WTC11 (cell line): Measurements from ENCODE around the gene GGA1.

Experiments used
- CREM ChIP-seq: sonication (generic); formaldehyde crosslinking; IDR thresholded peaks from 2 replicates; pipeline ENCODE4 v1.8.1; 2022; ENCODE audit warnings: mild to moderate bottlenecking, missing genetic modification reagents, moderate library complexity
- FOXJ3 ChIP-seq: sonication (generic); formaldehyde crosslinking; IDR thresholded peaks from 2 replicates; pipeline ENCODE4 v1.9.0; 2021; ENCODE audit warnings: missing genetic modification reagents, mild to moderate bottlenecking, borderline replicate concordance
- FOXK1 ChIP-seq: sonication (generic); formaldehyde crosslinking; IDR thresholded peaks from 2 replicates; pipeline ENCODE4 v1.8.0; 2022; ENCODE audit warnings: mild to moderate bottlenecking, moderate library complexity, missing genetic modification reagents
- SMAD4 ChIP-seq: sonication (generic); formaldehyde crosslinking; IDR thresholded peaks from 2 replicates; pipeline ENCODE4 v1.8.0; 2022; ENCODE audit warnings: mild to moderate bottlenecking, missing genetic modification reagents
- SP1 ChIP-seq: sonication (generic); formaldehyde crosslinking; conservative IDR thresholded peaks from 2 replicates; pipeline ENCODE4 v1.8.1; 2022; ENCODE audit warnings: missing genetic modification reagents
- TCF7 ChIP-seq: sonication (generic); formaldehyde crosslinking; IDR thresholded peaks from 2 replicates; pipeline ENCODE4 v1.8.0; 2022; ENCODE audit warnings: mild to moderate bottlenecking, low read depth, missing genetic modification reagents, moderate library complexity
- ZNF138 ChIP-seq: sonication (generic); formaldehyde crosslinking; conservative IDR thresholded peaks from 2 replicates; pipeline ENCODE4 v1.8.1; 2022; ENCODE audit warnings: mild to moderate bottlenecking, moderate library complexity, missing genetic modification reagents
- TF ChIP-seq, protein P1 (sequence below): sonication (generic); formaldehyde crosslinking; IDR thresholded peaks from 2 replicates; pipeline ENCODE4 v1.8.1; 2022; ENCODE audit warnings: low read depth, missing genetic modification reagents, borderline replicate concordance
- TF ChIP-seq, protein P2 (sequence below): fragments of 200-600 bp; IDR thresholded peaks from 2 replicates; pipeline ENCODE4 v1.8.0; 2022; ENCODE audit warnings: antibody characterized with exemption
- TF ChIP-seq, protein P3 (sequence below): sonication (generic); formaldehyde crosslinking; conservative IDR thresholded peaks from 2 replicates; pipeline ENCODE4 v1.8.1; 2022; ENCODE audit warnings: mild to moderate bottlenecking, missing genetic modification reagents

DNA sequence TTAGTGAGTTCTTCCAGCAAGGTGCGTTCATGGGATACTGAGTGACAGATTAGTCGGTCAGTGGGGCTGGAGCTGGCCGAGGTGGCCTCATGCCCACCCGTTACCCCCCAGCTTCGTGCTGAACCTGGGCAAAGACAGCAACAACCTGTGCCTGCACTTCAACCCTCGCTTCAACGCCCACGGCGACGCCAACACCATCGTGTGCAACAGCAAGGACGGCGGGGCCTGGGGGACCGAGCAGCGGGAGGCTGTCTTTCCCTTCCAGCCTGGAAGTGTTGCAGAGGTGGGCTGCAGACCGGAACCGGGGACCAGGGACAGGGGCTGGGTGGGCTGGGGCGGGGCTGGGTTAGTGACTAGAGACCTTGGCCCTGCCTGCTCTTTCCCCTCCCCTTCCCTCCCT is 69.7 kb downstream of the GGA1 start:
- TF ChIP-seq, protein P1, sequence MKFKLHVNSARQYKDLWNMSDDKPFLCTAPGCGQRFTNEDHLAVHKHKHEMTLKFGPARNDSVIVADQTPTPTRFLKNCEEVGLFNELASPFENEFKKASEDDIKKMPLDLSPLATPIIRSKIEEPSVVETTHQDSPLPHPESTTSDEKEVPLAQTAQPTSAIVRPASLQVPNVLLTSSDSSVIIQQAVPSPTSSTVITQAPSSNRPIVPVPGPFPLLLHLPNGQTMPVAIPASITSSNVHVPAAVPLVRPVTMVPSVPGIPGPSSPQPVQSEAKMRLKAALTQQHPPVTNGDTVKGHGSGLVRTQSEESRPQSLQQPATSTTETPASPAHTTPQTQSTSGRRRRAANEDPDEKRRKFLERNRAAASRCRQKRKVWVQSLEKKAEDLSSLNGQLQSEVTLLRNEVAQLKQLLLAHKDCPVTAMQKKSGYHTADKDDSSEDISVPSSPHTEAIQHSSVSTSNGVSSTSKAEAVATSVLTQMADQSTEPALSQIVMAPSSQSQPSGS (CRISPR knock-in tag), result no peak
- TF ChIP-seq TCF7 (no peak), FOXJ3 (CRISPR knock-in tag) (no peak), FOXK1 (no peak), ZNF138 (CRISPR knock-in tag) (no peak), SP1 (CRISPR knock-in tag) (no peak), SMAD4 (CRISPR knock-in tag) (no peak), CREM (CRISPR knock-in tag) (no peak)
- TF ChIP-seq, protein P2, sequence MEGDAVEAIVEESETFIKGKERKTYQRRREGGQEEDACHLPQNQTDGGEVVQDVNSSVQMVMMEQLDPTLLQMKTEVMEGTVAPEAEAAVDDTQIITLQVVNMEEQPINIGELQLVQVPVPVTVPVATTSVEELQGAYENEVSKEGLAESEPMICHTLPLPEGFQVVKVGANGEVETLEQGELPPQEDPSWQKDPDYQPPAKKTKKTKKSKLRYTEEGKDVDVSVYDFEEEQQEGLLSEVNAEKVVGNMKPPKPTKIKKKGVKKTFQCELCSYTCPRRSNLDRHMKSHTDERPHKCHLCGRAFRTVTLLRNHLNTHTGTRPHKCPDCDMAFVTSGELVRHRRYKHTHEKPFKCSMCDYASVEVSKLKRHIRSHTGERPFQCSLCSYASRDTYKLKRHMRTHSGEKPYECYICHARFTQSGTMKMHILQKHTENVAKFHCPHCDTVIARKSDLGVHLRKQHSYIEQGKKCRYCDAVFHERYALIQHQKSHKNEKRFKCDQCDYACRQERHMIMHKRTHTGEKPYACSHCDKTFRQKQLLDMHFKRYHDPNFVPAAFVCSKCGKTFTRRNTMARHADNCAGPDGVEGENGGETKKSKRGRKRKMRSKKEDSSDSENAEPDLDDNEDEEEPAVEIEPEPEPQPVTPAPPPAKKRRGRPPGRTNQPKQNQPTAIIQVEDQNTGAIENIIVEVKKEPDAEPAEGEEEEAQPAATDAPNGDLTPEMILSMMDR, result no peak
- TF ChIP-seq, protein P3, sequence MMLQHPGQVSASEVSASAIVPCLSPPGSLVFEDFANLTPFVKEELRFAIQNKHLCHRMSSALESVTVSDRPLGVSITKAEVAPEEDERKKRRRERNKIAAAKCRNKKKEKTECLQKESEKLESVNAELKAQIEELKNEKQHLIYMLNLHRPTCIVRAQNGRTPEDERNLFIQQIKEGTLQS (CRISPR knock-in tag), result no peak
